Ishikawa (cell line): ENCODE data around the gene CIDEC.

Experiments
- CEBPB ChIP-seq: IDR thresholded peaks from 2 replicates; pipeline ENCODE4 v1.6.1; 2012
- CREB1 ChIP-seq: IDR thresholded peaks from 2 replicates; pipeline ENCODE4 v1.6.1; 2012; ENCODE audit warnings: low read depth
- EGR1 ChIP-seq: IDR thresholded peaks from 2 replicates; pipeline ENCODE4 v1.6.1; 2012
- EP300 ChIP-seq: IDR thresholded peaks from 2 replicates; pipeline ENCODE4 v1.6.1; 2012; ENCODE audit warnings: borderline replicate concordance
- FOXM1 ChIP-seq: IDR thresholded peaks from 2 replicates; pipeline ENCODE4 v1.6.1; 2012; ENCODE audit warnings: low read depth, borderline replicate concordance
- MAX ChIP-seq: IDR thresholded peaks from 2 replicates; pipeline ENCODE4 v1.6.1; 2012
- NFIC ChIP-seq: IDR thresholded peaks from 2 replicates; pipeline ENCODE4 v1.6.1; 2012
- RAD21 ChIP-seq: IDR thresholded peaks from 2 replicates; pipeline ENCODE4 v1.6.1; 2012; ENCODE audit warnings: low read depth
- REST ChIP-seq: IDR thresholded peaks from 2 replicates; pipeline ENCODE4 v1.6.1; 2012; ENCODE audit warnings: low read depth, mild to moderate bottlenecking
- TAF1 ChIP-seq: IDR thresholded peaks from 2 replicates; pipeline ENCODE4 v1.6.1; 2012; ENCODE audit warnings: low read depth, mild to moderate bottlenecking
- TCF12 ChIP-seq: IDR thresholded peaks from 2 replicates; pipeline ENCODE4 v1.6.1; 2012; ENCODE audit warnings: low read depth
- TEAD4 ChIP-seq: IDR thresholded peaks from 2 replicates; pipeline ENCODE4 v1.6.1; 2012
- USF1 ChIP-seq: IDR thresholded peaks from 2 replicates; pipeline ENCODE4 v1.6.1; 2012
- YY1 ChIP-seq: IDR thresholded peaks from 2 replicates; pipeline ENCODE4 v1.6.1; 2012; ENCODE audit warnings: low read depth
- ZBTB7A ChIP-seq: IDR thresholded peaks from 2 replicates; pipeline ENCODE4 v1.6.1; 2012; ENCODE audit warnings: low read depth

Gene CIDEC

GRCh38 chr3:9887480-9887879 is 7.4 kb upstream of the CIDEC start:
- TF ChIP-seq RAD21 (no peak), USF1 (no peak), FOXM1 (no peak), CREB1 (no peak), TCF12 (no peak), YY1 (no peak), TEAD4 (no peak), EP300 (no peak), NFIC (no peak), CEBPB (no peak), EGR1 (no peak), REST (no peak), ZBTB7A (no peak), TAF1 (no peak), MAX (no peak)

GRCh38 chr3:9886328-9886727 is 6.3 kb upstream of the CIDEC start:
- TF ChIP-seq TCF12 (no peak), ZBTB7A (no peak), NFIC (no peak), MAX (no peak), YY1 (no peak), CREB1 (no peak), EGR1 (no peak), EP300 (no peak)

GRCh38 chr3:9884555-9885165 is 4.6 kb upstream of the CIDEC start:
- TF ChIP-seq REST (no peak), ZBTB7A (no peak), CREB1 (no peak), EGR1 (no peak), NFIC (no peak), RAD21 (no peak), FOXM1 (no peak), CEBPB (no peak)

- no peak for TF ChIP-seq TCF12
- TF ChIP-seq RAD21, result no peak
- no peak for TF ChIP-seq FOXM1
- TF ChIP-seq REST, result no peak
- no peak for TF ChIP-seq MAX
- no peak for TF ChIP-seq EP300
- TF ChIP-seq ZBTB7A, result no peak
These were observed 3.9 kb upstream of the CIDEC start for GRCh38 chr3:9883706-9884554.

GRCh38 chr3:9881441-9881840 is 1.4 kb upstream of the CIDEC start:
- TF ChIP-seq USF1 (no peak), TEAD4 (no peak), REST (no peak)
